Ishikawa (cell line): Measurements from ENCODE around the gene TIMM23.

Experiments used
- CEBPB ChIP-seq: IDR thresholded peaks from 2 replicates; pipeline ENCODE4 v1.6.1; 2012
- CREB1 ChIP-seq: IDR thresholded peaks from 2 replicates; pipeline ENCODE4 v1.6.1; 2012; ENCODE audit warnings: low read depth
- EP300 ChIP-seq: IDR thresholded peaks from 2 replicates; pipeline ENCODE4 v1.6.1; 2012; ENCODE audit warnings: borderline replicate concordance
- FOXM1 ChIP-seq: IDR thresholded peaks from 2 replicates; pipeline ENCODE4 v1.6.1; 2012; ENCODE audit warnings: low read depth, borderline replicate concordance
- MAX ChIP-seq: IDR thresholded peaks from 2 replicates; pipeline ENCODE4 v1.6.1; 2012
- RAD21 ChIP-seq: IDR thresholded peaks from 2 replicates; pipeline ENCODE4 v1.6.1; 2012; ENCODE audit warnings: low read depth
- REST ChIP-seq: IDR thresholded peaks from 2 replicates; pipeline ENCODE4 v1.6.1; 2012; ENCODE audit warnings: low read depth, mild to moderate bottlenecking
- USF1 ChIP-seq: IDR thresholded peaks from 2 replicates; pipeline ENCODE4 v1.6.1; 2012
- YY1 ChIP-seq: IDR thresholded peaks from 2 replicates; pipeline ENCODE4 v1.6.1; 2012; ENCODE audit warnings: low read depth
- ZBTB7A ChIP-seq: IDR thresholded peaks from 2 replicates; pipeline ENCODE4 v1.6.1; 2012; ENCODE audit warnings: low read depth

- TF ChIP-seq EP300 (no peak), RAD21 (no peak), USF1 (no peak), YY1 (no peak), MAX (no peak), CEBPB (no peak), REST (no peak), FOXM1 (no peak), CREB1 (no peak), ZBTB7A (no peak)
Observed at GRCh38 chr10:46002916-46003693, 30.8 kb downstream of the TIMM23 start.
